CD1c-positive myeloid dendritic cell (primary cell): ENCODE results near the gene GNB1.

Experiments
- DNase-seq: peaks from one replicate; pipeline ENCODE4 v3.0.0-alpha.2; 2016; ENCODE audit errors: extremely low spot score

Gene GNB1

DNA sequence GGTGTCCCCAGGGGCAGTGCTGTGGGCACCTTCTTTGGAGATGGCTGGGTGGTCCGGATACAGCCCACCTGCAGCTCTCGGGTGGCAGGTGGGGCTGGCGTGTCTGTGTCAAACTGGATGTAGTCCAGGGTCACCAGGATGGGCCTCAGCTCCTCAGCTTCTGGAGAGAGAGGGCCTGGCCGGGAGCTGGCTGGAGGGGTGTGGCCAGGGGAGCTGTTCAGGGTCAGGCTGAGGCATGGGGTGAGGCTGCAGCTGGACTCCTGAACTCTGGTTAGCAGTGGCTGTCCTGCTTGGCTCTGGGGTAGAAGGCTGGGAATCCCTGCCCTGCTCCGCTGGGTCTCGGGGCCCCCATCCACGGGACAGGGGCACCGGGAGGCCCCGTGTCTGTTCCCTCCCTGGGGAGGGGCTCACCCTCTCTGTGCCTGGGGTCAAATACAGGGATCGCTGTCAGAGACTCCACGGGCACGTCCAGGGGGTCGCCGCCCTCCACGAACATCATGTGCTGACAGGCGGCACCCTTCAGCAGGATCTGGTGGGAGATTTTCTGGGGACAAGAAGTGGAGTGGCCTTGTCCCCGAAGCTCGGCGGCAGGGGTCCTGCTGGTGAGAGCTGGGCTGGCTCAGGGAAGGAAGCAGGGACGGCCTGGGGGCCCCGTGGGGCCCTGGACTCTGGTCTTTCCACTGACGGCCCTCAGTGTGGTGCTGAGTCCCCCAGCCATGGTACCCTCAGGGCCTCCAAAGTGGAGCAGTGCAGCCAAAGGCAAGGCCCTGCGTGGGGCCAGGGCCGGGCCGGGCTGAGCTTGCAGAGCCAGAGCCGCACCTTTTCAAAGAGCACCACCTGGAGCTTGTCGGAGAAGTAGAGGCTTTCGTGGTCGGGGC is 32.3 kb upstream of the GNB1 start:
- no peak for DNase-seq

DNA sequence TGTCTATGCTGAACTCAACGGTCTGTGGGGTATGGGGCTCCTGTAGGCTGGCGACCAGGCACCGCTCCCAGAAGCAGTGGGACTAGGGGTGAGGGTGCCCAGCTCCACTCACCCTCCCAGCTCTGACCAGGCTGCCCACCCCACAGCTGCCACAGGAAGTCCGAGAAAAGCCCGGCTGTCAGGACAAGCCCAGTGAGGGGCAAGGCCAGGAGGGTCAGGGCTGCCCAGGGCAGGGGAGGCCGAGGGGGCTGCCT is 31.7 kb upstream of the GNB1 start:
- DNase-seq, result no peak

DNA sequence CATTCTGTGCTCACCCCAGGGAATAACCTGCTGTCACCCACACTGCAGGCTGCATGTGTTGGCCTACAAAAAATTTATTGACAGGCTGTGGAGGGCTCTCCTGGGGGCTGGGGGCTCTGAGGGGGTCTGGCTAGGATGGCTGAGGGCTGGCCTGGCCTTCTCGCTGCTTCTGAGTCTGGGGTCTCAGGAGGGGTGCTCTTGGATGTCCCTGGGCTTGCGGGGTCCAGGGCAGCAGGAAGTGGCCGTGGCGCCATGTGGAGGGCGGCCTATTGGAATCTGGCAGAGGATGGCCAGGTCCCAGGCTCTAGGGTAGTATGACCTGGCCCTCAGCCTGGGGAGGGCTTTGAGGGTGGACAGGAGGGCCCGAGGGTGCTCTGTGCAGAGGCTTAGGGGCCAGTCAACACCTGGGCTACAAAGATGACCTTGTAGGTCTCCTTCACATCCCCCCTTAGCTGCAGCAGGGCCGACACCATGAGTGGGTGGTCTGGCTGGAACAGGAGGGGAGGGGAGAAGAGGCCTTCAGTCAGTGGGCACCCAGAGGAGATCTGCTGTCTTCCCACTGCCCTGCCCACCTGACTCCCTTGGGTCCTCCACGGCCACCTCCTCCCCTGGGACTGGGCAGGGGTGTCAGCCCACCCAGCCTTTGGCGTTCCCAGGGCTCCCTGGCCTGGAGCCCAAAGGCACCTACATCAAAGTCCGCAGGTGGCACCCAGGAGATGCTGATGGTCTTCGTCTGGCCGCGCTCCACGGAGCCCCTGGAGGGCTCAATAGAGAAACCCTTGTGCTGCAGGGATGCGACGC is 31.2 kb upstream of the GNB1 start:
- no peak for DNase-seq

DNA sequence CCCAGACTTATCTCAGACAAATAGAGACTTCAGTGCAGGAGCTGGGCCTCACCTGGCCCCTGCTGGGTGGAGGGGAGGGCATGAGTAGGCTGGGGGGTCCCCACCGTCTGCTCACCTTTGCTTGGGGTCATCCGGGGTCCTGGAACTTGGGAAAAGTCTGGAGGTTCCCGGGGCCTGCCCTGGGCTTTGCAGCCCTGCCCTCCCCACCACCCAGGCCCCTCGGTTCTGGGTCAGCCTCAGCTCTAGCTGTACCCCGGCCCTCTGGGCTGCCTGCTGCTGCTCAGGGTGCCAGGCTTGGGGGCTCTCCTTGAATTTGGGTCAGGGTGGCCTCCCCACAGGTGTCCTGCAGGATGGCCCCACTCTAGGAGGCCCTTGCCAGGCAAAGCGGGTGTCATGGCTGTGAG is 30.6 kb upstream of the GNB1 start:
- no peak for DNase-seq

DNA sequence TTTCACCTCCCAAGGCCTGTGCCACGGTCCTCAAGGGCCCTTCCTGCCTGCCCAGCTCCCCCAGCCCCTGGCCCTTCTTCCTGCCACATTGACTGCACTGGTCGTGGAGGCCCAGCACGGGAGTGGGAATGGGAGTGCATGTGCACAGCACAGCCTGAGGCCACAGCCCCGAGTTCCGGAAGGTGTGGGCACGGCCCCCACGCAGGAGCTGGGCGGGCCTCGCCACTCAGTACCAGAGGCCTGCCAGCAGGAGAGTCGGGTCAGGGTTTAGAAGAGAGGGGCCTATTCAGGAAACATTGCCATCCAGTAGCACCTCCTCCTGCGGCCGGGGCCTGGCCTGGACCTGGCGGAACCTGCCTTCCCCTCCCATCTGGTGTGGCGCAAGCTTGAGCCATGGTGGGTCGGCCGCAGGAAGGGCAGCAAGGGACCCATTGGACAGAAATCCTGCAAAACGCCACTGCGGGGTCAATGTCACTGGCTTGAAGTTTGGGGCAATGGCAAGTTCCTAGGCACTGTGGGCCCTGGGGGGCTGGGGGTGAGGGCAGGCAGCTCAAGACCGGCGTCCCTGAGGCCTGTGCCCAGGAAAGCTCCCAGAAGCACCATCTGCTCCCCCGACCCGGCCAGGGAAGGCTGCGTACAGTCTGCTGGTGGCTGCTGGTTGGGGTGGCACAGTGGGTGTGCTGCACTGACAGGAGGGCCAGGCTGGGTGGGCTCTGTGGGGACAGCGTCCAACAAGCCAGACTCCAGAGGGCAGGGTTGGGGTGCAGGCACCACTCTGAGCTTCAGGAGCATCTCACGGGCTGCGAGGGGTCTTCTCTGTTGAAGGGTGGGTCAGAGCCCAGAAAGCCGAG is 29.9 kb upstream of the GNB1 start:
- DNase-seq, result peak; percentile 3

DNA sequence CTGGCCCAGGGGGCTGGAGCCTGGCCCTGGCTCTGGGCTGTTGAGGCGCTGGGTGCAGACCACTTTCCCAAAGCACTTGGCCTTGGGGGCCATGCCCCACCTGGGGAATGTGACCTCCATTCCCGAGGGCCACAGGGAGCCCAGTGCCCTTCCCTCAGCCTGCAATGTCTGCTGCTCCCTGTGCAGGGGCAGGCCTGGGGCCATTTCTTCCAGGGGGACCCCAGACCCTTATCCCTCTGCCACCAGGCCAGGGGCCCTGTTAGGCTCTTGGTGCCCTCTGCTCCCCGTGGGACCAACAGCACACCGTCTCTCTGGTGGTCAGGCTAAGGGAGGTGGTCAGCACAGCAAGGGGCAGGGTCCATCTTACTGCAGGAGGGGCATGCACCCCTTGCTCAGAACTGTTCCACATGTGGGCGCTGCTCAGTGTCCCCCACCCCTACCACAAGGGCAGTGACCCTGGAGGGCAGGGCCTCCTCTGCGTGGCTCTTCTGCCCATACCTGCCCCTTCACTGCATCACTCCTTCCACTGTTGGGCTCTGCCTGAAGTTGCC is 29.2 kb upstream of the GNB1 start:
- DNase-seq, result no peak

DNA sequence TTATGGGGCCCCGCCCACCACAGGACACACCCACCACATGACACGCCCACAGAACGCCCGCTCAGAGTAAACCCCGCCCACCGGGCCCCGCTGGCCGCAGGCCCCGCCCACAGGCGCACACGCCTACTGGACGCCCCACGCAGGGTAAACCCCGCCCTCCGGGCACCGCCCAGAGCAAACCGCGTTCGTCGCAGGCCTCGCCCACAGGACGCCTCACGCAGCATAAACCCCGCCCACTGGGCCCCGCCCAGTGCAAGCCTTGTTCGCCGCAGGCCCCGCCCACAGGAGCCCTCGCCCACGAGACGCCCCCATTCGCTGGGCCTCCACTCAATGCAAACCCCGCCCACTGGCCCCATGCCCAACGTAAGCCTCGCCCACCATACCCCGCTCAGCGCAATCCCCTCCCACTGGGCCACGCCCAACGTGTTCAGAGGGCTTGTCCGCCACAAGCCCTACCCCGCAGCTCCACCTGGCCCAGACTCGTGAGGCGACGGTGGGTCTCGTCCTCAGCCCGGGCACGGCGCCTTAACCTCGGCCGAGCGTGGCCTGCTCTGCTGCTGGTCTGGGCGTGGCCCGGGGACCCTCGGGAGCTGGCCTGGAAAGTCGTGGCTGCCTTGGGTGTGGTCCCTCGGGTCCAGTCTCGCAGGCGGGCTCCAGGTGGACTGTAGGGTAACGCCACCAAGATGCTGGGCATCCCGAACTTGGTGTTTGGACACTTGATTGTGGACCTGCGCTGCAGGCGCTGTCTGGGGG is 28.6 kb upstream of the GNB1 start:
- peak; percentile 98 for DNase-seq

DNA sequence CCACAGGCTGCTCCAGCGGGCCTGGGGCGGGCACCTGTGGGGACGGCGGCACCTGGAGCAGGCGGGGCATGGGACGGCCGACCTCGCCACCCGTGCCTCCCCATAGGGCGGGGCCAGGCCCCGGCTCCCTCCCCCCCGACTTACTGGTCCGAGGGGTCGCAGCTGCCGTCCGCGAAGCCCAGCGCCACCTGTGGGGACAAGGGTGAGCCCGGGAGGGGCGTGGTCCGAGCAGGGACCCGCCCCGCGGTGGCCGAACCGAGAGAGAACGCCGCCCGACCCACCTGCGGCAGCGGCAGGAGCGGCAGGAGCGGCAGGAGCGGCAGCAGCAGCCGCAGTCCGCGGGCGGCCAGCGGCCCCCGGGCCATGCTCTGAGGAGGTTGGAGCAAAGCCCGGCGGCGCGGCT is 28.0 kb upstream of the GNB1 start, which contains the start of gene TMEM52:
TMEM52 (minus strand) TSS at position 379 of the 403 bp plus-strand sequence; CDS start at position 365, 14 bp downstream.
- DNase-seq, result no peak

DNA sequence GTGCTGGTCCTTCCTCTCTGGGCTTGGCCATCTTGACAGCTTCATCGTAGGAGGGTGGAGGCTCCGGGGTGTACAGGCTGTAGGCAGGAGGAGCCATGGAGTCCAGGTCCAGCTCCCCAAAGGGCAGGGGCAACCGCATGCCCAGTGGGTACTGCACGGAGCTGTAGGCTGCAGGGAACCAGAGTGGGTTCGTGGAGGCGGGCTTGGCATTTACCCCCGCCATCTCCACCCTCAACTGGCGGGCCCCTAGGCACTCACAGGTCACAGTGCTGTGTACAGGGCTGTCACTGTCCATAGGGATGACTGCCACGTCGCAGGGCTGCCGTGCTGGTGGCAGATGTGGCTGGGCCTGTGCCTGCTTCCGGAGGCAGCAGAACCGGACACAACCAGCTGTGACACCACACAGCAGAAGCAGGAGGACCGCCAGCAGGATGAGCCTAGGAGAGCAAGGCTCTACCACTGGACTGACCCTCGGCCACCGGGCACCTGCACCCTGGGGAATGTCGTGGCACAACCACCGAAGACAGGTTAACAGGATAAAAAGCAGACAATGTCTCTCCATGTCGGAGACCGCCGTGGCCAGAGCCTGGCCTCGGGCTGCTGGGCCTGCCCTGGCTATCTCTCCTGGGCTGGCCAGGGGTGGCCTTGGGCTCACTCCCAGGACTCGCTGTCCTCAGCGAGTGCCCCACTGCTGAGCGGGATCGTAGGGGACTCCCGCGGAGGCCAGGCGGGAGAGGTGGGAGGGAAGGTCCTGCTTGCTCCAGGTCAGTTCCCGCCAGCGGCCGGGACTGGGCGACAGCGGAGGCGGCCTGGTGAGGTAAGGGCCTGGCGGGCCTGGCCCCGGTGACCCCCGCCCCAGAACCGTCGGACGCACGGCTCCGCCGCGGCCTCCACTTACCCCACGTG is 27.4 kb upstream of the GNB1 start:
- DNase-seq, result peak; percentile 20

DNA sequence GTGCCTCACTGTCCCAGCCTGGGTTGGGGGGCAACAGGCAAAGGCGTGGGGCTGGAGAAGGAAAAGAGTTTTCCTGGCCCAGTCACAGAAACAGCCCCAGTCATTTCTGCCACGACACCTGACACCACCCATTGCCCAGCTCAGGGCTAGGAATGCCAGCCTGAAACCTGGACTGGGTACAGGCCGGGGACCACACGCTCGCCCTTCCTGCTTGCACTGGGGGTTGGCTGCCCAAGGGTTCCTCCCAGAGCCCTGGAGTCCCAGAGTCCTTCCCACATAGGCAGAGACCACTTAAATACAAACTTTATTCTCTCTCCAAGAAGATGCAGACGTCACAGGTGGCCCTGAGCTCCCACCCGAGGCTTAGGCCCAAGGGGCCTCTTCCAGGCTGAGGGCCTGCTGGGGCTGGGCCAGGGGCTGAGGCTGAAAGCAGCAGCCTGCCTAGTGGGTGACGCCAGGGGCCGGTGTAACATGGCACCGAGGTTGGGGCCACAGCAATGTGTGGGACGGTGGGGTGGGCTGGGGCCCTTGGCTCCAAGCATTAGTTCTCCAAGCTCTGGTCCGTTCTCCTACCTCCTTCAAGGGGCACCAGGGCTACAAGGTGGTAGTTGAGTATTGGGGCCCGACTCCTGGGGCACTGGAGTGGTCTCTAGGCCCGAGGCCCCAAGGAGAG is 26.6 kb upstream of the GNB1 start:
- no peak for DNase-seq

DNA sequence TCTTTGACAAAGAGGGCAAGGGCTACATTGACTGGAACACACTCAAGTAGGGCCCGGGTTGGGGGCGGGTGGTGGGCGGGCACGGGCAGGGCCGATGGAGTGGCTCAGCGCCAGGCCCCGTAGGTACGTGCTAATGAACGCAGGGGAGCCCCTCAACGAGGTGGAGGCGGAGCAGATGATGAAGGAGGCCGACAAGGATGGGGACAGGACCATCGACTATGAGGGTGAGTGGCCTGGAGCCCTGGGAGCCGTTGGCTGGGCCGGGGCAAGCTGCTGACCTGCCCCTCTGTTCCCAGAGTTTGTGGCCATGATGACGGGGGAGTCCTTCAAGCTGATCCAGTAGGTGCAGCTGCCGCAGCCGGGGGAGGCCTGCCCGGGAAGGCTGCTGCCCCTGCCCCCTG is 26.0 kb upstream of the GNB1 start:
- no peak for DNase-seq

DNA sequence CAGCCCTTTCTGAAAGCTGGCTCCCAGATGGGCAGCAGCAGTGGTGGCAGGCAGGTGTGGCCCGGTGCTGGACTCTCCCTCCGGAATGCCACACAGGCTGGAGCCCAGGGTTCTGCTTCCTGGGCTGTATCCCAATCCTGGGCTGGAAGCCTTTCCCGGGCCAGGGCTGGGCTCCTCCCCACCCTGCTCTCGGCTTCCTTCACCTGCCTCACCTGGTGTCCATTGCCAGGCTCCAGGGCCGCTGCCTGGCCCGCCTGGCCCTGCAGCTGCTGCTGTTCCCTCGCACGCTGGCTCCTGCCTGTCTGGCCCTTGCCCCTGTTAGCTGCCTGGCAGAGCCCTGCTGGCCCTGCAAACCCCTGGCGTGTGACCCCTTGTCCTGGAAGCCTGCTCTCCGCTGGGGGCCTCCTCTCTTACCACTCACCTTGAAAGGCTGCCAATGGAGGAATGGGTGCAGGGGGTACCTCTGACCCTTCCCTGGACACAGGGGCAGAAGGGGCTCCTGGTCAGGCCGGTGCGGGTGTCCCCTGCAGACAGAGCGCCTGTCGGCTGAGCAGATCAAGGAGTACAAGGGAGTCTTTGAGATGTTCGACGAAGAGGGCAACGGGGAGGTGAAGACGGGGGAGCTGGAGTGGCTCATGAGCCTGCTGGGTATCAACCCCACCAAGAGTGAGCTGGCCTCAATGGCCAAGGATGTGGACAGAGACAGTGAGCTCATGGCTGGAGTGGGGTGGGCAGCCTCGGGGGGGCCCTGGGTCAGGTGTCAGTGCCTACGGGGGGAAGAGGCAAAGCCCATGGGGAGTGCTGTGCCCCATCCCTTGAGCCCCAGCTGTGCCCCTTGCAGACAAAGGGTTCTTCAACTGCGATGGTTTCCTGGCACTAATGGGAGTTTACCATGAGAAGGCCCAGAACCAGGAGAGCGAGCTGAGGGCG is 25.3 kb upstream of the GNB1 start:
- DNase-seq, result no peak

DNA sequence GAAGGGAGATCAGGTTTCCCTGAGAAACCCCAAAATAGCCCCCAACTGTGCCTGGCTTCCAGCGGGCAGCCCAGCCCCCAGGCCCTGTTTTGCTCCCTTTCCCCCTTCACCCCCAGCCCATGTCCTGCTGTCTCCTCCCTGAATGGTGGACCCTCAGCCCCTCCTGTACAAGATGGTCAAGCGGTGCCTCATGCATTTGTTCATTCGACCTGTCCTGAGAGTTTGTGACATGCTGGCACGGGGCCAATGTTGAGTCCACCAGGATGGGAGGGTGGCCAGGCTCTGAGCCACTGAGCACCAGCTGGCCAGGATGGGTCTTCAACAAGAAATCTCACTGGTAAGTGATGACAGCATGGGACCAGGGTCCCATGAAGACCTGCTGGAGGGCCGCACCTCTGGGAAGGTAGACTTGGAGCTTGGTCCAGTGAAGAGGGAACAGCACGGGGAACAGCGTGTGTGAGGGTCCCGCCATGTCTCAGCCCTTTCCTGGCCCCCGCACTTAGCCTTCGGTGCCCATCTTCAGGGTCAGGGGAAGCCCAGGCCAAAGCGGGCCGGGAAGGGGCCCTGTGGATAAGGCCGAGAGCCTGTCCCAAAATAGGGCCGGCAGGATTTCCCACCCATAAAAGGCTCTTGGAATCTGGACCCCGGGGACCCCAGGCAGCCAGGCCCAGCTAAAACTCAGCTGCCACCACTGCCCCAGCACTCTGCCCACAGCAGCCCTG is 24.2 kb upstream of the GNB1 start, which contains the start of gene CALML6:
CALML6 (plus strand) TSS at position 290 of the 722 bp plus-strand sequence; CDS start at position 311, 21 bp downstream.
- no peak for DNase-seq

DNA sequence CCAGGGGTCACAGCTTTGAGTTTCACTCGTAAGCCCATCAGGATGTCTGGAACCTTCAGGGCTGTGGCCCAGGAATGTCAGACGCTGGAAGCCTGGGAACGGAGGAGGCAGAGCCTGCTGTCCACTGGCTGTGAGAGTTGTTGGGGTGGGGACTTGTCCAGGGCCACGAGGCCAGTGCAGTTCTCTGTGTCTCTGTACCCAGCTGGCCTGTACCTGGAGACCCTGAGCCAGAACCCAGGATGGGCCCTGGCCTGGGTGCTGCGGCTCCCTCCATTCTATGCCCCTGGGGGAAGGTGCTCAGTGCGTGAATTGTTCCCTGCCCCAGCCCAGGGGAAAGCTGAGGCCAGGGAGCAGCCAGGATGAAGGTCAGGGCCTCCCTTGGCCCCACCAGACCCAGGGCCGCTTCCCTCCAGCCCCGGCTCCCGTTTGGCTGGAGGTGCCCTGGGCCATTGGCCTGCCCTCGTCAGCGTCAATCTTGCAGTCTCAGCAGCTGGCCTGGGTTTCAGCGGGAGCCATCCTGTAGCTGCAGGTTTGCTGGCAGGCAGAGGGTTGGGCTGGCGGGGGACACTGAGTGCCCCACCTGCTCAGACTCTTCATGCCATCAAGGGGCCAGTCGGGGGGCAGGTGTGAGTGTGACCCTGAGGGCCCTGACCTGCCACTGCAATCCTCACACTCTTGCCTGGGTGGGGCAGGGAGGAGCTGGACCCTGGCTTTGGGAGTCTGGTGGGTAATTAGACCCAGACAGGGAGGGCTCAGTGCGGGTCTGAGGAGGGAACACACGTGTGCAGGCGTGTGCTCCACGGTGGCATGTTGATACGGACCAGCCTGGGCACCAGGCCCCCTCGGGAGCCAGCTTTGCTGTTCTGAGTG is 23.4 kb upstream of the GNB1 start:
- no peak for DNase-seq

DNA sequence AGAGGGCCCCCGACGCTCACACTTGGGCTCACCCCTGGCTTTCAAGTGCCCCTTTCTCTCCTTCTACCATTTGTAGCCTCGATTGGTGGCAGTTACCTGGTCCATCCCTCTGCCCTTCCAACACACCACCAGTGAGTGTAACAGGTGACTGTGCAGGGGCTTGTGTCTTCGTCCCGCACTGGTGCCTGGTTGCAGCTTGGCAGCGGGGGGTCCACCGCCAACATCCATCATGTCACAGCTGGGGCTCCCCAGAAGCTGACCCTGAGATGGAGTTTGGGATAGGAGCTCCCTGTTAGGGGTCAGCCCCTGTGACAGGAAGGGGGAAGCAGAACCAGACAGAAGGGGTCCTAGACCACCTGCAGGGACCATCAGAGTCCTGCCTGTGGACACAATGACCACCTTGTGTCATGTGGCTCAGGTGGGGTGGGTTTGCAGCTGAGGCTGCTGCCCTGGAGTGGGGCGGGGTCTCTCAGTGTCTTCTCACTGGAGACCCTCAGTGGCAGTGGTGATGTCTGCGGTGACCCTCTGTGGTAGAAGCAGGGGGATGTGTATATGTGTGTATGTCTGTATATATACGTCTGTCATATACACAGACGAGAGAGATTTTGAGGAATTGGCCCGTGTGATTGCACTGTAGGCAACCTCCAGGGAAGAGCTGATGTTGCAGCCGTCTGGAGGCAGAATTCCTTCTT is 20.6 kb upstream of the GNB1 start:
- DNase-seq, result no peak
